Ascending aorta (tissue), 2 donors: ENCODE results near the gene RGS10. TPM values are rescaled to one million over a fixed set of nuclear protein-coding genes. Genes with fewer than 3 reads are reported as not detected.

Experiments
- DNase-seq, 2 donors: peaks; one replicate each; pipeline ENCODE4 v3.0.0-alpha.2; 2019; ENCODE audit warnings: low spot score in 2 of 2
- H3K27ac ChIP-seq, 2 donors: fragments of 200-600 bp; sonication (generic); one replicate each; pipeline ENCODE4 v1.5.1; 2016 to 2017; ENCODE audit warnings: mild to moderate bottlenecking in 1 of 2
- H3K27me3 ChIP-seq: fragments of 200-600 bp; sonication (generic); one replicate; pipeline ENCODE4 v1.5.1; 2017
- H3K36me3 ChIP-seq, 2 donors: fragments of 200-600 bp; sonication (generic); one replicate each; pipeline ENCODE4 v1.5.1; 2016
- H3K4me1 ChIP-seq, 2 donors: fragments of 200-600 bp; sonication (generic); one replicate each; pipeline ENCODE4 v1.5.1; 2016 to 2017; ENCODE audit warnings: mild to moderate bottlenecking in 1 of 2
- H3K4me3 ChIP-seq, 2 donors: fragments of 200-600 bp; sonication (generic); one replicate each; pipeline ENCODE4 v1.5.1; 2016 to 2017; ENCODE audit warnings: mild to moderate bottlenecking in 1 of 2
- H3K9me3 ChIP-seq, 2 donors: fragments of 200-600 bp; sonication (generic); one replicate each; pipeline ENCODE4 v1.5.1; 2016
- CTCF ChIP-seq, 3 experiments: fragments of 200-600 bp in 2 of 3; fragments of 450-650 bp in 1 of 3; sonication (generic) in 2 of 3; IDR thresholded peaks; one replicate each; pipeline ENCODE4 v1.5.1; 2016 to 2019; ENCODE audit warnings: antibody characterized with exemption in 3 of 3, mild to moderate bottlenecking in 1 of 3, moderate library complexity in 1 of 3
- intact Hi-C: fragments of 100-400 bp; cut with DNase I; formaldehyde crosslinking; loops from one replicate; pipeline ENCODE4 v1.15.1; 2023
- total RNA-seq: library from RNA; depleted of rRNA; stranded (reverse); fragments of >200 nt; gene quantifications from one replicate; pipeline ENCODE4 v1.1.0, GENCODE V29; 2016

The RGS10 gene
- total RNA-seq, 1 donor from 2014 or later: 42.9 TPM

GRCh38 chr10:119489991-119490326 lies 52.6 kb downstream of the RGS10 start:
- Histone ChIP-seq H3K36me3 (no peaks in the 10 kb centered on the region), H3K4me3 (peak overlapping the region; percentile 25 to 54), H3K27me3 (no peaks in the 10 kb centered on the region), H3K4me1 (peaks cover 4 to 5% of the 10 kb centered on the region in 2 donors), H3K9me3 (no peaks in the 10 kb centered on the region), H3K27ac (no peak overlapping the region)
- TF ChIP-seq CTCF (IDR thresholded peaks at IDR 0.05): no peak
- no peak for DNase-seq
- intact Hi-C loops: loop anchor here (1.0 kb wide), 1 partner anchor 291 kb away; no protein-coding TSS in a partner anchor

- Histone ChIP-seq H3K4me3 (no peak overlapping the region), H3K27ac (no peak overlapping the region), H3K27me3 (no peaks in the 10 kb centered on the region), H3K4me1 (peaks cover 4 to 5% of the 10 kb centered on the region in 2 donors), H3K9me3 (no peaks in the 10 kb centered on the region), H3K36me3 (no peaks in the 10 kb centered on the region)
- intact Hi-C loops: loop anchor here (1.0 kb wide), 1 partner anchor 289 kb away; no protein-coding TSS in a partner anchor
- DNase-seq: no peak
- TF ChIP-seq CTCF (IDR thresholded peaks at IDR 0.05): no peak
These were observed 53.8 kb downstream of the RGS10 start for GRCh38 chr10:119488675-119489074.

- no peaks in the 10 kb centered on the region for H3K36me3 ChIP-seq
- TF ChIP-seq CTCF (IDR thresholded peaks at IDR 0.05): no peak
- intact Hi-C loops: no loop called here
- H3K4me1 ChIP-seq: peaks cover 0 to 6% of the 10 kb centered on the region in 2 donors
- DNase-seq: no peak
- H3K4me3 ChIP-seq: no peak overlapping the region
- H3K9me3 ChIP-seq: no peaks in the 10 kb centered on the region
- H3K27me3 ChIP-seq: no peaks in the 10 kb centered on the region
- no peak overlapping the region for H3K27ac ChIP-seq
These were observed 58.7 kb downstream of the RGS10 start for GRCh38 chr10:119483839-119484238.

GRCh38 chr10:119483001-119483400 lies 59.5 kb downstream of the RGS10 start:
- H3K4me1 ChIP-seq: peaks cover 0 to 6% of the 10 kb centered on the region in 2 donors
- H3K27ac ChIP-seq: no peak overlapping the region
- no peak for DNase-seq
- intact Hi-C loops: no loop called here
- TF ChIP-seq CTCF (IDR thresholded peaks at IDR 0.05): no peak
- no peaks in the 10 kb centered on the region for H3K27me3 ChIP-seq
- no peak overlapping the region for H3K4me3 ChIP-seq
- H3K36me3 ChIP-seq: no peaks in the 10 kb centered on the region
- no peaks in the 10 kb centered on the region for H3K9me3 ChIP-seq

- Histone ChIP-seq H3K4me1 (peaks cover 0 to 6% of the 10 kb centered on the region in 2 donors), H3K4me3 (no peak overlapping the region), H3K27me3 (no peaks in the 10 kb centered on the region), H3K9me3 (no peaks in the 10 kb centered on the region), H3K36me3 (no peaks in the 10 kb centered on the region), H3K27ac (no peak overlapping the region)
- TF ChIP-seq CTCF (IDR thresholded peaks at IDR 0.05): no peak
- DNase-seq: no peak
- intact Hi-C loops: no loop called here
These were observed 60.6 kb downstream of the RGS10 start for GRCh38 chr10:119481781-119482426.
